PFSK-1 (cell line): ENCODE data around the gene MRPS10.

ENCODE experiments used
- FOXP2 ChIP-seq: optimal IDR thresholded peaks from 2 replicates; pipeline ENCODE3; 2011; ENCODE audit warnings: borderline replicate concordance, control low read depth, inconsistent platforms; ENCODE audit not compliant: insufficient read depth; ENCODE audit errors: extremely low read length, extremely low read depth
- POLR2AphosphoS5 ChIP-seq: IDR thresholded peaks from 2 replicates; pipeline ENCODE4 v1.6.1; 2012; ENCODE audit warnings: low read depth, mild to moderate bottlenecking, control low read depth, low read length, moderate library complexity
- REST ChIP-seq, 2 experiments: IDR thresholded peaks; 2 replicates each; pipeline versions ENCODE4 v1.6.1 to v1.8.0; 2011 to 2012; ENCODE audit warnings: low read depth in 2 of 2, low read length in 2 of 2, control low read depth in 1 of 2, inconsistent platforms in 1 of 2, mild to moderate bottlenecking in 1 of 2, moderate library complexity in 1 of 2; ENCODE audit not compliant: insufficient read depth in 1 of 2
- SIN3A ChIP-seq: IDR thresholded peaks from 2 replicates; pipeline ENCODE4 v1.6.1; 2012; ENCODE audit warnings: mild to moderate bottlenecking, low read length, moderate library complexity, borderline replicate concordance; ENCODE audit not compliant: insufficient read depth
- TAF1 ChIP-seq: IDR thresholded peaks from 2 replicates; pipeline ENCODE4 v1.6.1; 2012; ENCODE audit warnings: low read length, control low read depth, borderline replicate concordance; ENCODE audit not compliant: insufficient read depth

MRPS10 gene

DNA sequence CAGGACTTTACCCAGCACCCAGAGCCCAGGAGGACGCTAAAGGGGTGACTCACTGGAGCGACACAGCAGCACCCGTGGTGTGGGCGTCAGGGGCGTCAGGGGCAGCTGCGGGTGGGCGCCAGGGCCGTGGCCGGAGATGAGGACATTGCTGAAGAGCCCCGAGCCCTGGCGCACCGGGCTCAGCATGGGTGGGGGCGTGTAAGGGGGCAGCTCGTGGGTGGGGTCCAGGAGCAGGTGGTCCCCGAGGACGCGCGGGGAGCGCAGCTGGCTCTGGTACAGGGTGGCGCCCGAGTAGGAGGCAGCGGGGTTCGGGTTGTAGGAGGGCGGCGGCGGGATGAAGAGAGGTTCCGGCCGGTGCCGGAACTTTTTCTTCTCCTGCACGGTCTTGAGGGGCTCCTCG, 41.6 kb upstream of the MRPS10 start:
- TF ChIP-seq FOXP2, result no peak
- TF ChIP-seq REST (IDR thresholded peaks at IDR 0.05; ENCODE audit: insufficient read depth in 1 of 2, low read depth in 2 of 2, low read length in 2 of 2), result no peak
- no peak for TF ChIP-seq TAF1
- TF ChIP-seq SIN3A, result no peak
- TF ChIP-seq POLR2AphosphoS5, result no peak

DNA sequence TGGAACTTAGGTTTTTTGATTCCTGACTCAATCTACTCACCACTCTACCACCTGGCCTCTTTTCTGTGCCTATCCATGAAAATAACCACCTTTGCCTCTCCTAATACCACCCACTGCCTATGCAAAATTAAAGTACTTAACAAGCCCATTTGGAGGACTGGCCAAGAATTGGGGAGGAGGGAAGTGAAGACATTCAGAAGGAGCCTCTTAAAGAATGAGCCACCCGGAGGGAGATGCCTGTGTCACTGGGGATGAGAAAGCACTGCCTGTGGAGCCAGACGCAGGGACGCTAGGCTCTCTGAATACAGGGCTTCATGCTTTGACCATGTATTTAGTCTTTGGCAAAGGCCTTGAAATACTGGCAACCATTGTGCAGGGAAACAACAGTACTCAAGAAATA, 40.0 kb upstream of the MRPS10 start:
- TF ChIP-seq SIN3A (no peak), FOXP2 (no peak), POLR2AphosphoS5 (no peak), TAF1 (no peak), REST (IDR thresholded peaks at IDR 0.05; ENCODE audit: insufficient read depth in 1 of 2, low read depth in 2 of 2, low read length in 2 of 2) (no peak)

DNA sequence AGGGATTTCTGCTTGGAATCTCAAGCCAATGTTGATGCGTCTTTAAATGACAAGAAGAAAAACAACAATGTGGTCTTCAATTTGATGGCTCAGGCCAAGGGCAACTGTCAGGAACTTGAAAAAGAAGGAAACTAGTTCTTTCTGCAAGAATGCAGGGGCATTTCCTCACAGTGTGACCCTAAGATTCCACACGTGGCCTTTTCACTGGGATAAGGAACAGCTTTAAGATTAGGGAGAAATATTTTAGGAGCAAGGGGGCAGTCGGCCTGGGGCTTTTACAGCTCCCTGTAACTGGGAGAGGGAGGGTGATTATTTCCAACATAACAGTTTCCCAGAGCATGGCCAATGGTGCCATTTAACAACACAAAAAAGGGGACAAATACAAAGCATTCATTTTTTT, 39.4 kb upstream of the MRPS10 start:
- TF ChIP-seq FOXP2 (no peak), POLR2AphosphoS5 (no peak), TAF1 (no peak), REST (IDR thresholded peaks at IDR 0.05; ENCODE audit: insufficient read depth in 1 of 2, low read depth in 2 of 2, low read length in 2 of 2) (no peak), SIN3A (no peak)

GRCh38 chr6:42255050-42255449, 37.4 kb upstream of the MRPS10 start:
- TF ChIP-seq REST (IDR thresholded peaks at IDR 0.05; ENCODE audit: insufficient read depth in 1 of 2, low read depth in 2 of 2, low read length in 2 of 2) (no peak), FOXP2 (no peak), TAF1 (no peak), SIN3A (no peak), POLR2AphosphoS5 (no peak)

DNA sequence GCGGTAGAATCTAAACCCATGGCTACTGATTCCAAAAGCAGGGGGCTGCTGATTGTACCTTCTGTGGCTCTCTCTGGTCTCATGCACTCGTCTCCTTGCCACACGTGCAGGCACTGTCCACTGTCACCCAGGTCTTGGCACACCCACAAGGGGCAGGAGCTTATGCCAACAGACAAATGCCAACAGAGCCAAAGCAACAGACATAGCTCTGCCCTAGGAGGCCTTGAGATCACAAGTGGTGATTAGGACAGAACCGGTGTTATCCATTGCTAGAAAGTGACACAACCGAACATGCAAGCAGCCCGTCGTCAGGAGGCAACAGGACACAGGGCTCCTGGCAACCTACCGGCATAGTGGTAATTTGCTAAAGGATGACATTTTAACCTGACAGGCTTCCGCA, 36.8 kb upstream of the MRPS10 start:
- no peak for TF ChIP-seq POLR2AphosphoS5
- TF ChIP-seq TAF1, result no peak
- TF ChIP-seq SIN3A, result no peak
- no peak for TF ChIP-seq FOXP2
- TF ChIP-seq REST (IDR thresholded peaks at IDR 0.05; ENCODE audit: insufficient read depth in 1 of 2, low read depth in 2 of 2, low read length in 2 of 2), result no peak
